ENCODE measurements around the gene ARHGEF16. TPM values are rescaled to one million over a fixed set of nuclear protein-coding genes. Genes with fewer than 3 reads are reported as not detected.

The ARHGEF16 gene
- total RNA-seq, 1 experiment from 2014 or later = 11.2 TPM

GRCh38 chr1:3510956-3511250 is 56.4 kb downstream of the ARHGEF16 start:
- no TSS peak for BruUV-seq (replicated peaks)
- Histone ChIP-seq H3K36me3 (ENCODE audit: insufficient read depth, low read length, poor library complexity, severe bottlenecking) (no peaks in the 10 kb centered on the region), H3K4me3 (ENCODE audit: low read depth, low read length, poor library complexity, severe bottlenecking) (no peak overlapping the region), H3K27ac (ENCODE audit: low read depth, low read length, poor library complexity, severe bottlenecking) (no peak overlapping the region), H3K4me1 (ENCODE audit: insufficient read depth, low read length, poor library complexity, severe bottlenecking) (no peaks in the 10 kb centered on the region), H3K27me3 (replicated peaks; ENCODE audit: insufficient read depth, low read depth, low read length, poor library complexity) (no peaks in the 10 kb centered on the region), H3K9me3 (ENCODE audit: low read depth, low read length, poor library complexity, severe bottlenecking) (no peaks in the 10 kb centered on the region)
- TF ChIP-seq EZH2 (IDR thresholded peaks at IDR 0.05; ENCODE audit: borderline replicate concordance, low read depth, low read length, poor library complexity, severe bottlenecking) = no peak
- TF ChIP-seq, protein P1, sequence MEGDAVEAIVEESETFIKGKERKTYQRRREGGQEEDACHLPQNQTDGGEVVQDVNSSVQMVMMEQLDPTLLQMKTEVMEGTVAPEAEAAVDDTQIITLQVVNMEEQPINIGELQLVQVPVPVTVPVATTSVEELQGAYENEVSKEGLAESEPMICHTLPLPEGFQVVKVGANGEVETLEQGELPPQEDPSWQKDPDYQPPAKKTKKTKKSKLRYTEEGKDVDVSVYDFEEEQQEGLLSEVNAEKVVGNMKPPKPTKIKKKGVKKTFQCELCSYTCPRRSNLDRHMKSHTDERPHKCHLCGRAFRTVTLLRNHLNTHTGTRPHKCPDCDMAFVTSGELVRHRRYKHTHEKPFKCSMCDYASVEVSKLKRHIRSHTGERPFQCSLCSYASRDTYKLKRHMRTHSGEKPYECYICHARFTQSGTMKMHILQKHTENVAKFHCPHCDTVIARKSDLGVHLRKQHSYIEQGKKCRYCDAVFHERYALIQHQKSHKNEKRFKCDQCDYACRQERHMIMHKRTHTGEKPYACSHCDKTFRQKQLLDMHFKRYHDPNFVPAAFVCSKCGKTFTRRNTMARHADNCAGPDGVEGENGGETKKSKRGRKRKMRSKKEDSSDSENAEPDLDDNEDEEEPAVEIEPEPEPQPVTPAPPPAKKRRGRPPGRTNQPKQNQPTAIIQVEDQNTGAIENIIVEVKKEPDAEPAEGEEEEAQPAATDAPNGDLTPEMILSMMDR (conservative IDR thresholded peaks at IDR 0.05; ENCODE audit: low read depth, low read length) = no peak
- intact Hi-C loops (cut with micrococcal nuclease; ENCODE audit: unreplicated experiment) = no loop called here
- no peak for DNase-seq (ENCODE audit: low spot score)
- POLR2A ChIA-PET (ENCODE audit: low non-redundant PET) = no interaction called here
- CTCF ChIA-PET = no interaction called here

GRCh38 chr1:3511306-3511705 is 56.8 kb downstream of the ARHGEF16 start:
- H3K4me3 ChIP-seq (ENCODE audit: low read depth, low read length, poor library complexity, severe bottlenecking) = no peak overlapping the region
- intact Hi-C loops (cut with micrococcal nuclease; ENCODE audit: unreplicated experiment) = no loop called here
- BruUV-seq (replicated peaks) = no TSS peak
- CTCF ChIA-PET = no interaction called here
- H3K9me3 ChIP-seq (ENCODE audit: low read depth, low read length, poor library complexity, severe bottlenecking) = no peaks in the 10 kb centered on the region
- no peak for DNase-seq (ENCODE audit: low spot score)
- H3K36me3 ChIP-seq (ENCODE audit: insufficient read depth, low read length, poor library complexity, severe bottlenecking) = no peaks in the 10 kb centered on the region
- no peak for TF ChIP-seq EZH2 (IDR thresholded peaks at IDR 0.05; ENCODE audit: borderline replicate concordance, low read depth, low read length, poor library complexity, severe bottlenecking)
- TF ChIP-seq, protein P1 (conservative IDR thresholded peaks at IDR 0.05; ENCODE audit: low read depth, low read length) = no peak
- H3K4me1 ChIP-seq (ENCODE audit: insufficient read depth, low read length, poor library complexity, severe bottlenecking) = no peaks in the 10 kb centered on the region
- no peak overlapping the region for H3K27ac ChIP-seq (ENCODE audit: low read depth, low read length, poor library complexity, severe bottlenecking)
- POLR2A ChIA-PET (ENCODE audit: low non-redundant PET) = no interaction called here
- no peaks in the 10 kb centered on the region for H3K27me3 ChIP-seq (replicated peaks; ENCODE audit: insufficient read depth, low read depth, low read length, poor library complexity)

- ChIA-PET POLR2A (ENCODE audit: low non-redundant PET) (interaction anchor here (0.6 kb wide), 1 partner anchor 148 kb away, joined by 3 read pairs; no protein-coding TSS in a partner anchor), CTCF (no interaction called here)
- no peaks in the 10 kb centered on the region for H3K4me1 ChIP-seq (ENCODE audit: insufficient read depth, low read length, poor library complexity, severe bottlenecking)
- no peaks in the 10 kb centered on the region for H3K36me3 ChIP-seq (ENCODE audit: insufficient read depth, low read length, poor library complexity, severe bottlenecking)
- no peak overlapping the region for H3K4me3 ChIP-seq (ENCODE audit: low read depth, low read length, poor library complexity, severe bottlenecking)
- intact Hi-C loops (cut with micrococcal nuclease; ENCODE audit: unreplicated experiment) = no loop called here
- TF ChIP-seq, protein P1 (conservative IDR thresholded peaks at IDR 0.05; ENCODE audit: low read depth, low read length) = no peak
- no peak for TF ChIP-seq EZH2 (IDR thresholded peaks at IDR 0.05; ENCODE audit: borderline replicate concordance, low read depth, low read length, poor library complexity, severe bottlenecking)
- no TSS peak for BruUV-seq (replicated peaks)
- no peaks in the 10 kb centered on the region for H3K27me3 ChIP-seq (replicated peaks; ENCODE audit: insufficient read depth, low read depth, low read length, poor library complexity)
- H3K9me3 ChIP-seq (ENCODE audit: low read depth, low read length, poor library complexity, severe bottlenecking) = no peaks in the 10 kb centered on the region
- DNase-seq (ENCODE audit: low spot score) = no peak
- H3K27ac ChIP-seq (ENCODE audit: low read depth, low read length, poor library complexity, severe bottlenecking) = no peak overlapping the region
Measured at GRCh38 chr1:3511856-3512255, 57.4 kb downstream of the ARHGEF16 start.
